Testis (tissue), 2 donors: ENCODE data around the gene HPSE2.

Source experiments
- POLR2A ChIP-seq: fragments of 450-650 bp; IDR thresholded peaks from one replicate; pipeline ENCODE4 v1.6.1; 2017; ENCODE audit warnings: antibody characterized with exemption, mild to moderate bottlenecking, moderate library complexity
- TF ChIP-seq, protein P1 (sequence below), 3 experiments: fragments of 450-650 bp in 2 of 3; fragments of 200-600 bp in 1 of 3; sonication (generic) in 1 of 3; IDR thresholded peaks; one replicate each; pipeline ENCODE4 v1.5.1; 2016 to 2019; ENCODE audit warnings: antibody characterized with exemption in 3 of 3, mild to moderate bottlenecking in 2 of 3, moderate library complexity in 1 of 3

DNA sequence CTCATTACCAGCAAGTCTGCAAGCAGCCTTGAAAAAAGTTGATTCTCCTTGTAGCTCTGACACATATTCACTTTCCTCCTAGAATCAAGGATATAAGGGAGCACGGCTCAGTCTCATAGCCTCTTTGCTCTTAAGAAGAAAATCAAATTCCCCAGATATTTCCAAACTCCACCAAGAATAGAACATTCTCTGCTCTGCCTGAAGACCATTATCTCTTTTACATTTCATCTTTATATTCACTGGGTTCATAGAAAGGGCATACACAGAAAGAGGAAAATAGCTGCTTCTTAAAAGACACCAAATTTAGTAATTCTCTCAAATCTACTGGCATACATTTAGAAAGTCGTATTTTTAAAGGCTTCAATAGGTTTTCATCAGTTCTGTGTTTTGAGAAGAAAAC is 92.0 kb downstream of the HPSE2 start:
- TF ChIP-seq, protein P1, sequence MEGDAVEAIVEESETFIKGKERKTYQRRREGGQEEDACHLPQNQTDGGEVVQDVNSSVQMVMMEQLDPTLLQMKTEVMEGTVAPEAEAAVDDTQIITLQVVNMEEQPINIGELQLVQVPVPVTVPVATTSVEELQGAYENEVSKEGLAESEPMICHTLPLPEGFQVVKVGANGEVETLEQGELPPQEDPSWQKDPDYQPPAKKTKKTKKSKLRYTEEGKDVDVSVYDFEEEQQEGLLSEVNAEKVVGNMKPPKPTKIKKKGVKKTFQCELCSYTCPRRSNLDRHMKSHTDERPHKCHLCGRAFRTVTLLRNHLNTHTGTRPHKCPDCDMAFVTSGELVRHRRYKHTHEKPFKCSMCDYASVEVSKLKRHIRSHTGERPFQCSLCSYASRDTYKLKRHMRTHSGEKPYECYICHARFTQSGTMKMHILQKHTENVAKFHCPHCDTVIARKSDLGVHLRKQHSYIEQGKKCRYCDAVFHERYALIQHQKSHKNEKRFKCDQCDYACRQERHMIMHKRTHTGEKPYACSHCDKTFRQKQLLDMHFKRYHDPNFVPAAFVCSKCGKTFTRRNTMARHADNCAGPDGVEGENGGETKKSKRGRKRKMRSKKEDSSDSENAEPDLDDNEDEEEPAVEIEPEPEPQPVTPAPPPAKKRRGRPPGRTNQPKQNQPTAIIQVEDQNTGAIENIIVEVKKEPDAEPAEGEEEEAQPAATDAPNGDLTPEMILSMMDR (IDR thresholded peaks at IDR 0.05) = no peak
- no peak for TF ChIP-seq POLR2A
